Activated B cell treated with CpG ODN at 0.5 μM for 24 hours (primary cell): Measurements from ENCODE around the gene CACNA2D3. TPM values are rescaled to one million over a fixed set of nuclear protein-coding genes. Genes with fewer than 3 reads are reported as not detected.

Source experiments
- ATAC-seq: fragments of 200-7000 bp; cut with Tn5 transposase; one replicate; pipeline ENCODE4 v1.10.0; 2021; ENCODE audit warnings: low read depth, mild to moderate bottlenecking, moderate library complexity
- CTCF ChIA-PET: fragments of 350-600 bp; sonication (Branson Sonifier 250); formaldehyde crosslinking; loops from one replicate; lab custom pipeline; 2021; ENCODE audit warnings: antibody characterized with exemption; lab: Charles Lee
- POLR2A ChIA-PET: fragments of 350-600 bp; sonication (Branson Sonifier 250); formaldehyde crosslinking; loops from one replicate; lab custom pipeline; 2021; ENCODE audit warnings: antibody characterized with exemption; lab: Charles Lee
- DNase-seq: peaks from one replicate; pipeline ENCODE4 v3.0.0; 2022
- H3K27ac Mint-ChIP-seq: one replicate; pipeline ENCODE4 v1.8.0; 2020; ENCODE audit warnings: mixed read lengths
- H3K27me3 Mint-ChIP-seq: one replicate; pipeline ENCODE4 v1.8.0; 2021; ENCODE audit warnings: mixed read lengths
- H3K36me3 Mint-ChIP-seq: one replicate; pipeline ENCODE4 v1.8.0; 2021; ENCODE audit warnings: low read depth, mixed read lengths
- H3K4me1 Mint-ChIP-seq: one replicate; pipeline ENCODE4 v1.8.0; 2021; ENCODE audit warnings: mixed read lengths
- H3K4me3 Mint-ChIP-seq: one replicate; pipeline ENCODE4 v1.8.0; 2020; ENCODE audit warnings: mild to moderate bottlenecking, mixed read lengths
- H3K9me3 Mint-ChIP-seq: one replicate; pipeline ENCODE4 v1.8.0; 2020; ENCODE audit warnings: mixed read lengths
- intact Hi-C: fragments of 100-400 bp; cut with micrococcal nuclease; formaldehyde crosslinking; loops from one replicate; pipeline ENCODE4 v1.15.1; 2024
- total RNA-seq: library from RNA; stranded (reverse); gene quantifications from 2 replicates; pipeline ENCODE4 v1.2.3, GENCODE V29; 2022
- TF ChIP-seq, protein P1 (sequence below): fragments of 200-600 bp; IDR thresholded peaks from one replicate; pipeline ENCODE4 v1.8.0; 2022; ENCODE audit warnings: antibody characterized with exemption, mild to moderate bottlenecking

CACNA2D3 gene
- total RNA-seq, 1 donor from 2014 or later, result not detected

DNA sequence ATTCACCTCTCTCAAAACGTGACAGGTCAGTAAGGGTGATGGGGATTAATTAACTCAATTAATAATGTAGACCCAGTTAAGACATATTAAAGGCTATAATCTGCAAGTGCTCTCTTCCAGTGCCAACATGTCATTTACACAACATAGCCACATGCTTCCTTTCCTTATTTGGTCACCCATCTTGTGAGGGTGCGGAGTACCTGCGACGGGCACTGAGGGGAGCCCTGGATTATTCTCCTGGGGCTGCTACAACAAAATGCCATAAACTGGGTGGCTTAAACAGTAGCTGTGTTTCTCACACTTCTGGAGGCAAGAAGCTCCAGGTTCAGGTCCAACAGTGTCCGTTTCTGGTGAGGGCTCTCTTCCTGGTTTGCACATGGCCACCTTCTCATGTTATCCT, 962.9 kb downstream of the CACNA2D3 start:
- intact Hi-C loops, result no loop called here

DNA sequence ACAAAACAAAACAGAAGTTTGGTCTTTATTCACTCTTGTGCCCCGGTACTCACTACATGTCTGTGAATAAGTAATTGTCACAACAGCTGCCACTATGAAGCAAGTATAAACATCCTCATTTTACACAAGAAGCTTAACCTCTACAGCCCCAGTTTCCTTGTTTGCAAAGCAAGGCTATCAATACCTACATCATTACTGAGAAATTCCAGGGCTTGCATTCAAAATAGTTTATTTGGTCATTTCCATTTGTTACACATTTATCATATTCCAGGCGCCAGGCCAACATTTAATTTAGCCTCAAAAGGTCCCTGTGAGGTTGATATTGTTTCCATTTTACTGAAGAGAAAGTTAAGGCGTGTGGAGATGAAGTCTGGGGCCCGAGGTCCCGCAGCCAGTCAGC, 966.9 kb downstream of the CACNA2D3 start:
- ATAC-seq (no peak), DNase-seq (no peak)
- intact Hi-C loops, result no loop called here
- Mint-ChIP-seq H3K4me1 (no peaks in the 10 kb centered on the region), H3K27me3 (no peaks in the 10 kb centered on the region), H3K9me3 (peaks cover 2% of the 10 kb centered on the region), H3K4me3 (no peak overlapping the region), H3K36me3 (no peaks in the 10 kb centered on the region), H3K27ac (no peak overlapping the region)
- ChIA-PET POLR2A (no interaction called here), CTCF (no interaction called here)
- TF ChIP-seq, protein P1, sequence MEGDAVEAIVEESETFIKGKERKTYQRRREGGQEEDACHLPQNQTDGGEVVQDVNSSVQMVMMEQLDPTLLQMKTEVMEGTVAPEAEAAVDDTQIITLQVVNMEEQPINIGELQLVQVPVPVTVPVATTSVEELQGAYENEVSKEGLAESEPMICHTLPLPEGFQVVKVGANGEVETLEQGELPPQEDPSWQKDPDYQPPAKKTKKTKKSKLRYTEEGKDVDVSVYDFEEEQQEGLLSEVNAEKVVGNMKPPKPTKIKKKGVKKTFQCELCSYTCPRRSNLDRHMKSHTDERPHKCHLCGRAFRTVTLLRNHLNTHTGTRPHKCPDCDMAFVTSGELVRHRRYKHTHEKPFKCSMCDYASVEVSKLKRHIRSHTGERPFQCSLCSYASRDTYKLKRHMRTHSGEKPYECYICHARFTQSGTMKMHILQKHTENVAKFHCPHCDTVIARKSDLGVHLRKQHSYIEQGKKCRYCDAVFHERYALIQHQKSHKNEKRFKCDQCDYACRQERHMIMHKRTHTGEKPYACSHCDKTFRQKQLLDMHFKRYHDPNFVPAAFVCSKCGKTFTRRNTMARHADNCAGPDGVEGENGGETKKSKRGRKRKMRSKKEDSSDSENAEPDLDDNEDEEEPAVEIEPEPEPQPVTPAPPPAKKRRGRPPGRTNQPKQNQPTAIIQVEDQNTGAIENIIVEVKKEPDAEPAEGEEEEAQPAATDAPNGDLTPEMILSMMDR, result no peak

More for the DNA sequence above, 962.9 kb downstream of the CACNA2D3 start:
- Mint-ChIP-seq H3K27me3 (no peaks in the 10 kb centered on the region), H3K4me3 (no peak overlapping the region), H3K36me3 (no peaks in the 10 kb centered on the region), H3K27ac (no peak overlapping the region), H3K4me1 (no peaks in the 10 kb centered on the region), H3K9me3 (no peaks in the 10 kb centered on the region)
- ChIA-PET CTCF (no interaction called here), POLR2A (no interaction called here)
- TF ChIP-seq, protein P1, result no peak
- ATAC-seq (no peak), DNase-seq (no peak)

DNA sequence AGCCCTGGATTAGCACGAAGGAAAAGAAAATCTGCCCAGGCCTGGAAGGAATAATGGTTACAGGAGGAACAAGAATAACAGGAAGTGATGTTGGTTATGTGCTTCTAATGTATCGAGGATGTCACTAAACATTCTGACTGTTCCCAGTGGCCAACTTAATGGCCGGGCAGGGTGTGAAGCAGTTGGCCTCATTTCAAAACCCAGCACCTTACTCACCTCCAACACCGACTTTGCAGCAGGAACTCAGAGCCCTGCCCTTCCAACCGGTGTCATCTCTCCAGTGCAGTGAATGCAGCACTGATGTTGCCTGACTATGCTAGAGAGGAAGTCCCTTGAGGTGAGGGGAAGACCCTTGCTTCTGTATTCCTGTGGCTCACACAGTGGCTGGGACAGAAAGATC, 967.9 kb downstream of the CACNA2D3 start:
- ChIA-PET CTCF (no interaction called here), POLR2A (no interaction called here)
- Mint-ChIP-seq H3K4me3 (no peak overlapping the region), H3K27me3 (no peaks in the 10 kb centered on the region), H3K4me1 (no peaks in the 10 kb centered on the region), H3K36me3 (no peaks in the 10 kb centered on the region), H3K27ac (no peak overlapping the region), H3K9me3 (peaks cover 2% of the 10 kb centered on the region)
- TF ChIP-seq, protein P1, result no peak
- intact Hi-C loops, result no loop called here
- no peak for DNase-seq
- no peak for ATAC-seq

DNA sequence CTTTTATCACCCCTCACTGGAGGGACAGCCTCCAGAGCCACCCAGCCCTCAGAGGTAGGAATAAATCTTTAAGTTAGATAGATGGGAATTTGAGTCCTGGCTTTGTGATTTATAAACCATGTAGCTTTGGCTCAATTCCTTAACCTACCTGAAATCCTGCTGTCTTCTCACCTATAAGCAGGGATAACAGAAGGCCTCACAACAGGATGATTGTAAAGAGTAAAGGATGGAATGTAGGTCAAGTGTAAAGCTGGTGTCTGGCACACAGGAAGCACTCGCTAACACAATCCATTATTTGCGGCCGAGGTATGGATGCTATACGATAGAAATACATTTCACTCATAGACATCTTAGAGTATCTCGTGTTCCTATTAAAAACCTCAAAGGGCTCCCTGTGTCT, 968.4 kb downstream of the CACNA2D3 start:
- Mint-ChIP-seq H3K27me3 (no peaks in the 10 kb centered on the region), H3K9me3 (peaks cover 2% of the 10 kb centered on the region), H3K4me3 (no peak overlapping the region), H3K36me3 (no peaks in the 10 kb centered on the region), H3K4me1 (no peaks in the 10 kb centered on the region), H3K27ac (no peak overlapping the region)
- ATAC-seq, result no peak
- no peak for DNase-seq
- TF ChIP-seq, protein P1, result no peak
- POLR2A ChIA-PET, result no interaction called here
- intact Hi-C loops, result no loop called here
- CTCF ChIA-PET, result no interaction called here

DNA sequence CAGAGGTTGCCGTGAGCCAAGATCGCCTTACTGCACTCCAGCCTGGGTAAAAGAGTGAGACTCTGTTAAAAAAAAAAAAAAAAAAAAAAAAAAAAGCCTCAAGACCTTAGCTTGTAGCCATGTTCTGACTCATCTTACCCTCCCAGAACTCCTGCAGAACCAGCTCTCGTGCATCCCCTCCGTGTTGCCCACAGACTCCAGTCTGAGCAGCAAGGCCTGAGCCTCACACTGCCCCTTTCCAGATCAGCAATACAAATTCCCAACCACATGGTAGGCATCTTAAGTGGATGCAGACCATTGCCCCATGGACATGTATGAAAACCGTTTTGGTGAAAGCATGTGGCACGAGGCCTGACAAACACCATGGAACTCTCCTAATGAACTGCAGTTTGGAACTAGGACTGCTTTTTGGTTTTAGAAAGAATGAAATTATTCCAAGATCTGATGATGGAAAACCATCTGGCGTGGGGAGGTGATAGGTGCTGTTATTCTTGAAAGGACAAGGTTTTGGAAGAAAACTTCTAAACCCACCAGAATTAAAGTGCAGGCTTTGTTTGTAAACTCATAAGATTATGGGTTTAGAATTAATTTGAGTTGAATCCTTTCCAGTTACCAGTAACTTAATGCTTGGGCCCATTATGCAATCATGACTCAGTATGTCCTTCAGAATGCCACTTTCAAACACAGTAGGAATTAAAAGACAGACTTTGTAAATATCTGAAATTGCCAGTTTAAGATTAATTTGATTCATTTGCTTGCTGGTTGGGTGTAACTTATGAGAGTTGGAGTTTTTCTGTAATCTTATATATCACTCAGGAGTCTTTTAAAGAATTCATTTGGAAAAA, 969.3 kb downstream of the CACNA2D3 start:
- H3K4me3 Mint-ChIP-seq, result no peak overlapping the region
- peaks cover 5% of the 10 kb centered on the region for H3K9me3 Mint-ChIP-seq
- CTCF ChIA-PET, result no interaction called here
- POLR2A ChIA-PET, result no interaction called here
- no peaks in the 10 kb centered on the region for H3K4me1 Mint-ChIP-seq
- H3K27me3 Mint-ChIP-seq, result no peaks in the 10 kb centered on the region
- no peaks in the 10 kb centered on the region for H3K36me3 Mint-ChIP-seq
- DNase-seq (no peak), ATAC-seq (no peak)
- intact Hi-C loops, result no loop called here
- TF ChIP-seq, protein P1, result no peak
- H3K27ac Mint-ChIP-seq, result no peak overlapping the region
